DOHH2 (cell line): Measurements from ENCODE around the gene RNASEH2A.
A peak's percentile ranks its signal among the peaks of the same experiment; 100 is the strongest.

ENCODE experiments used
- H3F3A ChIP-seq: fragments of 200-600 bp; sonication (generic), shearing (Covaris generic); 2 replicates; pipeline ENCODE4 v1.6.0; 2016; ENCODE audit warnings: antibody characterized with exemption, mild to moderate bottlenecking; ENCODE audit not compliant: control insufficient read depth, insufficient read depth
- H3K27ac ChIP-seq: fragments of 200-600 bp; sonication (generic); 2 replicates; pipeline ENCODE4 v1.5.1; 2014; ENCODE audit warnings: low read depth, mild to moderate bottlenecking, low read length, moderate library complexity
- H3K27me3 ChIP-seq: fragments of 200-600 bp; sonication (generic); 2 replicates; pipeline ENCODE4 v1.6.1; 2014; ENCODE audit warnings: mild to moderate bottlenecking, low read length, mixed read lengths; ENCODE audit not compliant: control insufficient read depth
- H3K36me3 ChIP-seq: fragments of 200-600 bp; sonication (generic); 2 replicates; pipeline ENCODE4 v1.6.1; 2014; ENCODE audit warnings: mild to moderate bottlenecking, low read length, moderate library complexity, mixed read lengths; ENCODE audit not compliant: control insufficient read depth
- H3K4me1 ChIP-seq: fragments of 200-600 bp; sonication (generic); 2 replicates; pipeline ENCODE4 v1.6.1; 2014; ENCODE audit warnings: mild to moderate bottlenecking, low read length, mixed read lengths; ENCODE audit not compliant: control insufficient read depth
- H3K4me2 ChIP-seq: fragments of 200-600 bp; sonication (generic); 2 replicates; pipeline ENCODE4 v1.6.0; 2014; ENCODE audit warnings: mild to moderate bottlenecking, low read length, moderate library complexity
- H3K4me3 ChIP-seq: fragments of 200-600 bp; sonication (generic); 2 replicates; pipeline ENCODE4 v1.5.1; 2014; ENCODE audit warnings: mild to moderate bottlenecking, low read length, mixed read lengths
- H3K79me2 ChIP-seq: fragments of 200-600 bp; sonication (generic); 2 replicates; pipeline ENCODE4 v1.6.1; 2014; ENCODE audit warnings: mild to moderate bottlenecking, low read length, mixed read lengths; ENCODE audit not compliant: control insufficient read depth
- H3K9me2 ChIP-seq: fragments of 200-600 bp; sonication (generic); replicated peaks from 2 replicates; pipeline ENCODE4 v1.6.1; 2014; ENCODE audit warnings: mild to moderate bottlenecking, low read length, mixed read lengths; ENCODE audit not compliant: control insufficient read depth
- H3K9me3 ChIP-seq: fragments of 200-600 bp; sonication (generic); 2 replicates; pipeline ENCODE4 v1.6.1; 2014; ENCODE audit warnings: antibody characterized with exemption, low read length, mixed read lengths; ENCODE audit not compliant: control insufficient read depth, insufficient read depth
- H4K20me1 ChIP-seq: fragments of 200-600 bp; sonication (generic); 2 replicates; pipeline ENCODE4 v1.6.0; 2014; ENCODE audit warnings: low read depth, mild to moderate bottlenecking, antibody characterized with exemption, low read length, moderate library complexity; ENCODE audit not compliant: control insufficient read depth, insufficient read depth
- EZH2phosphoT487 ChIP-seq: fragments of 200-600 bp; sonication (generic); IDR thresholded peaks from 2 replicates; pipeline ENCODE4 v1.6.1; 2017; ENCODE audit warnings: borderline replicate concordance, mild to moderate bottlenecking, antibody characterized with exemption, low read length, moderate library complexity, mixed read lengths
- TF ChIP-seq, protein P1 (sequence below): fragments of 200-600 bp; sonication (generic); IDR thresholded peaks from one replicate; pipeline ENCODE4 v1.5.1; 2014; ENCODE audit warnings: antibody characterized with exemption, mild to moderate bottlenecking, low read depth, low read length; ENCODE audit not compliant: poor library complexity, severe bottlenecking

RNASEH2A gene

DNA sequence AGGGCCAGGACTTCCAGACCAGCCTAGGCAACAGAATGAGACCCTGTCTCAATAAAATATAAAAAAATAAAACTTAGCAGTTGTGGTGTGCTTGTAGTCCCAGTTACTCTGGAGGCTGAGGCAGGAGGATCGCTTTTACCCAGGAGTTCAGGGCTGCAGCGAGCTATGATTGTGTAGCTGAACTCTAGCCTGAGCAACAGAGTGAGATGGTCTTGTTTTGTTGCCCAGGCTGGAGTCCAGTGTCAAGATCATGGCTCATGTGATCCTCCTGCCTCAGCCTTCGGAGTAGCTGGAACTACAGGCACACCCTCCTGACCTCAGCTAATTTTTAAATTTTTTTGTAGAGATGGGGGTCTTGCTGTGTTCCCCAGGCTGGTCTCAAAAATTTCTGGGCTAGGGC, 19.4 kb upstream of the RNASEH2A start:
- Histone ChIP-seq H3K4me1 (peaks cover 84% of the 10 kb centered on the region), H3K27me3 (no peaks in the 10 kb centered on the region), H3K4me3 (no peak overlapping the region), H3K4me2 (peak overlapping the region; percentile 93), H3K27ac (peak overlapping the region; percentile 75), H3K36me3 (no peaks in the 10 kb centered on the region), H3K9me2 (no peaks in the 10 kb centered on the region), H3K79me2 (peaks cover 15% of the 10 kb centered on the region), H4K20me1 (no peaks in the 10 kb centered on the region), H3F3A (peaks cover 47% of the 10 kb centered on the region), H3K9me3 (no peaks in the 10 kb centered on the region)
- no peak for TF ChIP-seq EZH2phosphoT487
- TF ChIP-seq, protein P1, sequence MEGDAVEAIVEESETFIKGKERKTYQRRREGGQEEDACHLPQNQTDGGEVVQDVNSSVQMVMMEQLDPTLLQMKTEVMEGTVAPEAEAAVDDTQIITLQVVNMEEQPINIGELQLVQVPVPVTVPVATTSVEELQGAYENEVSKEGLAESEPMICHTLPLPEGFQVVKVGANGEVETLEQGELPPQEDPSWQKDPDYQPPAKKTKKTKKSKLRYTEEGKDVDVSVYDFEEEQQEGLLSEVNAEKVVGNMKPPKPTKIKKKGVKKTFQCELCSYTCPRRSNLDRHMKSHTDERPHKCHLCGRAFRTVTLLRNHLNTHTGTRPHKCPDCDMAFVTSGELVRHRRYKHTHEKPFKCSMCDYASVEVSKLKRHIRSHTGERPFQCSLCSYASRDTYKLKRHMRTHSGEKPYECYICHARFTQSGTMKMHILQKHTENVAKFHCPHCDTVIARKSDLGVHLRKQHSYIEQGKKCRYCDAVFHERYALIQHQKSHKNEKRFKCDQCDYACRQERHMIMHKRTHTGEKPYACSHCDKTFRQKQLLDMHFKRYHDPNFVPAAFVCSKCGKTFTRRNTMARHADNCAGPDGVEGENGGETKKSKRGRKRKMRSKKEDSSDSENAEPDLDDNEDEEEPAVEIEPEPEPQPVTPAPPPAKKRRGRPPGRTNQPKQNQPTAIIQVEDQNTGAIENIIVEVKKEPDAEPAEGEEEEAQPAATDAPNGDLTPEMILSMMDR, result no peak

DNA sequence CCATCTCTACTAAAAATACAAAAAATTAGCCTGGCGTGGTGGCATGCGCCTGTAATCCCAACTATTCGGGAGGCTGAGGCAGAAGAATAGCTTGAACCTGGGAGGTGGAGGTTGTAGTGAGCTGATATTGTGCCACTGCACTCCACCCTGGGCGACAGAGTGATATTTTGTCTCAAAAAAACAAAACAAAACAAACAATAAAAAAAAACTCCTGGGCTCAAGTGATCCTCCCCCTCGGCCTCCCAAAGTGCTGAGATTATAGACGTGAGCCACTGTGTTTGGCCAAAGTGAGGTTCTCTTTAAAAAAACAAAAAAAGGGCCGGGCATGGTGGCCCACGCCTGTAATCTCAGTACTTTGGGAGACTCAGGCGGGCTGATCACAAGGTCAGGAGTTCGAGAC, 18.9 kb upstream of the RNASEH2A start:
- Histone ChIP-seq H3K9me2 (no peaks in the 10 kb centered on the region), H3K9me3 (no peaks in the 10 kb centered on the region), H3K4me1 (peaks cover 79% of the 10 kb centered on the region), H3K36me3 (no peaks in the 10 kb centered on the region), H3K27ac (no peak overlapping the region), H3F3A (peaks cover 43% of the 10 kb centered on the region), H3K79me2 (peaks cover 20% of the 10 kb centered on the region), H4K20me1 (no peaks in the 10 kb centered on the region), H3K4me3 (no peak overlapping the region), H3K4me2 (no peak overlapping the region), H3K27me3 (no peaks in the 10 kb centered on the region)
- TF ChIP-seq, protein P1, result no peak
- TF ChIP-seq EZH2phosphoT487, result no peak

DNA sequence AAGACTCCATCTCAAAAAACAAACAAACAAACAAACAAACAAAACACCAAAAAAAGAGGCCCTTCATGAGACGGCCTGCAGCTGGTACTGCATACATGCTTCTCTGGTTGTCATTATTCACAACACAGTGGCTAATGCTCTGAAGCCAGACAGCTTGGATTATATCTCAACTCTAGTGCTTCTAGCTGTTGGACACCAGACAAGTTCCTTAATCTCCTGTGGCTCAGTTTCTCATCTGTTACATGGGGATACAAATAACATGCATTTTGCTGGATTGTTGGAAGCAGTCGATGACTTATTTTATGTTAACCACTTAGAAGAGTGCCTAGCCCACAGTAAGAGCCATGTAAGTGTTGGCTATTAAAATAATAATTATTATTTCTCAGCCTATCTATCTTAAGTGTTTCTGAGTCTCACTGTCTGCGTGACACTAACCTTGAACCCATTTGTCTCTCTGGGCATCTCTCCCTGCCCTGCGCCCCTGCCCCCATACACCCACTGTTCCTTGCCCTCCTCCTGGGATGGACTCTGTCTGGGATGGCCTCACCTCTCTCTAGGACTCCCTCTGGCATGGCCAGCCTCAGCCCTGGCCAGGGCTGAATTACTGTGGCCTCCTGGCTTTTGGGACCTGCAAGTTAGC, 18.2 kb upstream of the RNASEH2A start:
- Histone ChIP-seq H3K79me2 (peaks cover 27% of the 10 kb centered on the region), H3K4me3 (peak overlapping the region; percentile 79), H3K4me2 (peak overlapping the region; percentile 93), H3K9me2 (no peaks in the 10 kb centered on the region), H3K27me3 (no peaks in the 10 kb centered on the region), H3K36me3 (peaks cover 6% of the 10 kb centered on the region; the same call in 1 of the 2 replicates), H3F3A (peaks cover 43% of the 10 kb centered on the region), H4K20me1 (no peaks in the 10 kb centered on the region), H3K9me3 (no peaks in the 10 kb centered on the region), H3K4me1 (peaks cover 72% of the 10 kb centered on the region), H3K27ac (peak overlapping the region; percentile 84)
- TF ChIP-seq EZH2phosphoT487, result no peak
- TF ChIP-seq, protein P1, result no peak

DNA sequence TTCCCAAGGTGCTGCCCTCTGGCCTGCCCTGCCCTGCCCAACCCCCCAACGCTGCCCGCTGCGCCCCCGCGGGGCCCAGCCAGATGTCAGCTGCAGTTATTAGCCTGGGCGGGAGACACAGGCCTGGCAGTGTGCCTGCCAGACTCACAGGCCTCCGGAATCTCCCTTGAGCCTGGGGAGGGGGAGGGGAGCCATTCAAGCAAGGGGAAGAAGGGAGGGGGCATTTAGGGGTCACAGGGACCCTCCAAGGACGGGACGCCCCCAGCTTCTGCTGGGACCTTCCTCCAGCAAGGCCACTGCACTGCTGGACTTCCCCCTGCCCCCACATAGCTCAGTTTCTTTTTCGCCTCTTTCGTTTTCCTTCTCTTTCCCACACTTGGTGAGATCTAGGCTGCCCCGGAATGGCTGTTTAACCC, 17.7 kb upstream of the RNASEH2A start:
- Histone ChIP-seq H3K27ac (peak overlapping the region; percentile 84), H3K4me2 (peak overlapping the region; percentile 93), H3F3A (peaks cover 40% of the 10 kb centered on the region), H3K4me3 (peak overlapping the region; percentile 79), H4K20me1 (no peaks in the 10 kb centered on the region), H3K36me3 (peaks cover 6% of the 10 kb centered on the region; the same call in 1 of the 2 replicates), H3K9me2 (no peaks in the 10 kb centered on the region), H3K4me1 (peaks cover 67% of the 10 kb centered on the region), H3K9me3 (no peaks in the 10 kb centered on the region), H3K27me3 (no peaks in the 10 kb centered on the region), H3K79me2 (peaks cover 29% of the 10 kb centered on the region)
- no peak for TF ChIP-seq EZH2phosphoT487
- TF ChIP-seq, protein P1, result peak; percentile 19
